Stimulated activated CD8-positive, alpha-beta memory T cell treated with anti-CD3 and anti-CD28 coated beads, Interleukin-7, amount 100 ng/mL, for 4 hours (primary cell): ENCODE measurements around the gene PMEPA1.
A peak's percentile ranks its signal among the peaks of the same experiment; 100 is the strongest.

ENCODE experiments used
- DNase-seq, 2 donors: peaks; one replicate each; pipeline ENCODE4 v3.0.0-alpha.2; 2020; ENCODE audit warnings: low read depth in 2 of 2

PMEPA1 gene

GRCh38 chr20:57712341-57712740 is 2.5 kb upstream of the PMEPA1 start:
- DNase-seq: no peak

GRCh38 chr20:57711826-57712225 is 2.0 kb upstream of the PMEPA1 start:
- DNase-seq: no peak

- no peak for DNase-seq
Measured at GRCh38 chr20:57711311-57711712, 1.5 kb upstream of the PMEPA1 start.

- no peak for DNase-seq
Measured at GRCh38 chr20:57710841-57711240, 1.0 kb upstream of the PMEPA1 start.

GRCh38 chr20:57708694-57709673 is 831 bp downstream of the PMEPA1 start:
- DNase-seq: peak in 1 of 2 donors; percentile 38

GRCh38 chr20:57707849-57708693 is 1.7 kb downstream of the PMEPA1 start:
- no peak for DNase-seq

GRCh38 chr20:57707320-57707719 is 2.5 kb downstream of the PMEPA1 start:
- DNase-seq: no peak

- no peak for DNase-seq
Measured at GRCh38 chr20:57705127-57705899, 4.5 kb downstream of the PMEPA1 start.

GRCh38 chr20:57704245-57704644 is 5.6 kb downstream of the PMEPA1 start:
- DNase-seq: no peak

GRCh38 chr20:57703013-57703412 is 6.8 kb downstream of the PMEPA1 start:
- DNase-seq: no peak

- no peak for DNase-seq
Measured at GRCh38 chr20:57702521-57702920, 7.3 kb downstream of the PMEPA1 start.

- DNase-seq: no peak
Measured at GRCh38 chr20:57702091-57702490, 7.7 kb downstream of the PMEPA1 start.

GRCh38 chr20:57701651-57702050 is 8.2 kb downstream of the PMEPA1 start:
- no peak for DNase-seq

- no peak for DNase-seq
Measured at GRCh38 chr20:57701090-57701489, 8.7 kb downstream of the PMEPA1 start.

- no peak for DNase-seq
Measured at GRCh38 chr20:57699395-57699794, 10.4 kb downstream of the PMEPA1 start.

GRCh38 chr20:57698867-57699275 is 10.9 kb downstream of the PMEPA1 start:
- DNase-seq: no peak

GRCh38 chr20:57698116-57698866 is 11.5 kb downstream of the PMEPA1 start:
- peak; percentile 52 to 65 for DNase-seq

GRCh38 chr20:57697543-57697942 is 12.3 kb downstream of the PMEPA1 start:
- DNase-seq: no peak

GRCh38 chr20:57696401-57696961 is 13.3 kb downstream of the PMEPA1 start:
- DNase-seq: no peak

GRCh38 chr20:57695940-57696339 is 13.9 kb downstream of the PMEPA1 start:
- no peak for DNase-seq

- no peak for DNase-seq
Measured at GRCh38 chr20:57695012-57695411, 14.8 kb downstream of the PMEPA1 start.
